Aorta (tissue), 5 donors: ENCODE measurements around the gene TMC1. TPM values are rescaled to one million over a fixed set of nuclear protein-coding genes. Genes with fewer than 3 reads are reported as not detected.

ENCODE experiments used
- ATAC-seq: fragments of 200-7000 bp; cut with Tn5 transposase; one replicate; pipeline ENCODE4 v1.9.1; 2022; ENCODE audit warnings: moderate library complexity; ENCODE audit not compliant: low FRiP score
- DNase-seq, 2 donors: peaks; one replicate each; pipeline ENCODE4 v3.0.0-alpha.2; 2020
- H3K27ac ChIP-seq, 2 donors: one replicate each; pipeline ENCODE4 v1.5.1; 2013; ENCODE audit warnings: low read length in 2 of 2, mild to moderate bottlenecking in 2 of 2, moderate library complexity in 2 of 2, control low read depth in 1 of 2, inconsistent platforms in 1 of 2, low read depth in 1 of 2
- H3K27me3 ChIP-seq, 2 donors: one replicate each; pipeline ENCODE4 v1.6.1; 2013; ENCODE audit warnings: control low read depth in 1 of 2, low read length in 1 of 2, mild to moderate bottlenecking in 1 of 2, moderate library complexity in 1 of 2; ENCODE audit not compliant: insufficient read depth in 2 of 2, control insufficient read depth in 1 of 2
- H3K36me3 ChIP-seq, 2 donors: one replicate each; pipeline ENCODE4 v1.6.1; 2013; ENCODE audit warnings: control low read depth in 1 of 2, low read length in 1 of 2, mild to moderate bottlenecking in 1 of 2; ENCODE audit not compliant: insufficient read depth in 2 of 2, control insufficient read depth in 1 of 2
- H3K4me1 ChIP-seq, 2 donors: one replicate each; pipeline ENCODE4 v1.6.1; 2013; ENCODE audit warnings: low read length in 2 of 2, control low read depth in 1 of 2, mild to moderate bottlenecking in 1 of 2, moderate library complexity in 1 of 2; ENCODE audit not compliant: insufficient read depth in 2 of 2, control insufficient read depth in 1 of 2
- H3K4me3 ChIP-seq, 2 donors: one replicate each; pipeline ENCODE4 v1.5.1; 2013; ENCODE audit warnings: low read length in 2 of 2, control low read depth in 1 of 2, mild to moderate bottlenecking in 1 of 2
- H3K9me3 ChIP-seq: one replicate; pipeline ENCODE4 v1.6.1; 2013; ENCODE audit warnings: mild to moderate bottlenecking, low read length; ENCODE audit not compliant: control insufficient read depth
- WGBS, 2 donors: extraction: QIAGEN DNeasy Blood & Tissue Kit; methylation state at CpG; one replicate each; pipeline ENCODE4 v1.1.7; 2013; 5-methylcytosine and 5-hydroxymethylcytosine counted together
- intact Hi-C, 2 donors: fragments of 100-400 bp; cut with DNase I; formaldehyde crosslinking; loops; one replicate each; pipeline versions ENCODE4 v1.14.2 to v1.15.0; 2022
- polyA plus RNA-seq, 2 donors: library from polyadenylated mRNA; stranded (reverse); fragments of 200-250 nt; gene quantifications; one replicate each; pipeline ENCODE4 v1.2.3, GENCODE V29; 2013
- total RNA-seq, 2 donors: library from RNA; stranded (reverse); fragmentation: NEBNext Ultra II Directional; extraction: Animal tissue kit (Norgen Biotek cat#: 25700); gene quantifications; one replicate each; pipeline ENCODE4 v1.2.1, GENCODE V29; 2021
- donor health status: healthy with polysubstance abuse.
- donor health status: Bipolar disorder and iron deficiency.
- donor health status: DM: no; HTN: no; CAD: no.
- donor health status: DM: no; HTN: no; CAD: no.
- donor health status: DM: yes; HTN: yes; CAD: no.

The TMC1 gene
- total and polyA plus RNA-seq, 4 donors, result 0.62 to 2.9 TPM; not detected in 2

DNA sequence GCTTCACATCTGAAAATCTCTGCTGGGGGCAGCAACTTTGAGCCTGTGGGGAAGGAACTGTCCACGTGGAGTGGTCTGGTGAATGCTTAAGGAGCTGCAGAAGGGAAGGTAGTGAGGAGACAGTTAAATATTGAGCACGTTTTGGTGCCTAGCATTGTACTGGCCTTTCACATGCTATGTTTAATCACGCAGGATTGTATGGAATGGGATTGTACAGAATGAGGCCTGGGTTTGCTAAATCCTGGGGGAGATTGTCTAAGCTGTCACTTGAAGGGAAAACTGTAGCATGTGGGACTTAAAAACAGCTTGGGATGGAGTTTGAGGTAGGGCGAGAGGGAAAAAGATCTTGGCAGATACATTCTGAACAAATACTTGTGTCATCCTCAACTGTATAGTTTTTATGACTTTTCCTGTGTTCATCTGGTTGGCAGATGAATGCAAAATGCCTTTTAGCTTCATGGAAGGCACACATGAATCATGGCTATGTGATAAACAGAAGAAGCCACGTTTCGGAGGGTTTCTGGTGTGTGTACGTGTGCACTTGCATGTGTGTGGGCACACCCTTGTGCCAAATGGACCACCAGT, 106.6 kb downstream of the TMC1 start:
- intact Hi-C loops, result no loop called here
- ATAC-seq, result no peak
- H3K36me3 ChIP-seq, result no peaks in the 10 kb centered on the region
- peaks cover 3% of the 10 kb centered on the region for H3K9me3 ChIP-seq
- peaks cover 0 to 2% of the 10 kb centered on the region in 2 donors for H3K4me1 ChIP-seq
- DNase-seq, result no peak
- H3K27me3 ChIP-seq, result no peaks in the 10 kb centered on the region
- H3K27ac ChIP-seq, result no peak overlapping the region
- WGBS, 2 donors, result 62 to 64% methylated on average over 7 of the region's 7 CpGs
- no peak overlapping the region for H3K4me3 ChIP-seq

DNA sequence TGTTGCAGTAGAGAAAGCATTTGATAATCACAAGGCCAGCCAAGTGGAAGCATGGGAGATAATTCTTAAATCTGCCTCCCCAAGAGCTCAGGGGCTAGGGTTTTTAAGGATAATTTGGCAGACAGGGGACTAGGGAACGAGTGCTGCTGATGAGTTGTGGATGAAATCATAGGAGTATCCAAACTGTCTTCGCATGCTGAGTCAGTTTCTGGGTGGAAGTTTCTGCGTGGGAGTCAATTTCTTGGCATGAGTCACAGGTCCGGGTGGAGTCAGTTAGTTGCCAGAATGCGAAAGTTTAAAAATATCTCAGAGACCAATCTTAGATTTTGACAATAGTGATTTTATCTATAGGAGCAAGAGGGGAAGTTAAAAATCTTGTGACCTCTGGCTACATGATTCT, 112.6 kb downstream of the TMC1 start:
- H3K36me3 ChIP-seq, result no peaks in the 10 kb centered on the region
- no peak overlapping the region for H3K4me3 ChIP-seq
- WGBS, 2 donors, result 31 to 43% methylated on average over 5 of the region's 5 CpGs
- ATAC-seq (no peak), DNase-seq (no peak)
- H3K27me3 ChIP-seq, result peaks cover 0 to 5% of the 10 kb centered on the region in 2 donors
- H3K9me3 ChIP-seq, result peaks cover 5% of the 10 kb centered on the region
- intact Hi-C loops, result loop anchor here in 1 of 2 donors (10.0 kb wide), 1 partner anchor 61 kb away; no protein-coding TSS in a partner anchor
- H3K4me1 ChIP-seq, result no peaks in the 10 kb centered on the region
- no peak overlapping the region for H3K27ac ChIP-seq

DNA sequence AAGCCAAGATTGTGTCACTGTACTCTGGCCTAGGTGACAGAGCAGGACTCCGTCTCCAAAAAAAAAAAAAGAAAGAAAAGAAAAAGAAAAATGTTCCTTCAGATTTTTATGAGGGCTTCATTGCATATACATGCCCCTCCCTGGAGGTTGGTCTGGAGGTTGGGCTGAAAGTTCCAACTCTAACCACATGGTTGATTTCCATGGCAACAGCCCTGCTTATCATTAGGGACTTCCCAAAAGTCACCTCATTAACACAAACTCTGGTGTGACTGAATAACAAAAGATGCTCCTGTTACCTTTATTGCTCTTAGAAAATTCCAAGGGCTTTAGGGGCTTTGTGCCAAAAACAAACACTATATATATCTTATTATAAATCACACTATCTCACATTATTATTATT, 113.8 kb downstream of the TMC1 start:
- 31 to 45% methylated on average over 1 of the region's 1 CpG for WGBS, 2 donors
- Histone ChIP-seq H3K36me3 (no peaks in the 10 kb centered on the region), H3K4me1 (no peaks in the 10 kb centered on the region), H3K27me3 (peaks cover 0 to 5% of the 10 kb centered on the region in 2 donors), H3K27ac (no peak overlapping the region), H3K9me3 (peaks cover 5% of the 10 kb centered on the region), H3K4me3 (no peak overlapping the region)
- DNase-seq (no peak), ATAC-seq (no peak)
- intact Hi-C loops, result loop anchor here in 1 of 2 donors (10.0 kb wide), 1 partner anchor 60 kb away; no protein-coding TSS in a partner anchor

DNA sequence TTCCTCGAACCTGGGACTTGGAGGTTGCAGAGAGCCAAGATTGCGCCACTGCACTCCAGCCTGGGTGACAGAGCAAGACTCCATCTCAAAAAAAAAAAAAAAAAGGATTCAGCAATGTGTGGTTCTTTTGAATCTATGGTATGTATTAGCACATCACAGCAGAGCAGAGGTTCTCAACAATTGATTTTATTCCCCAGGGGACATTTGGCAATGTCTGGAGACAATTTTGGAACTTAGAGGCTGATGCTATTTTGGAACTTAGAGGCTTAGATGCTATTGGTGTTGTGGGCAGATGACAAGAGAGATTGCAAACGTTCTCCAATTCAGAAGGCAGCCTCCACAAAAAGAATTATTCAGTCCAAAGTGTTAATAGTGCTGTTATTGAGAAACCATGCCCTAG, 115.2 kb downstream of the TMC1 start:
- DNase-seq, result no peak
- H3K4me3 ChIP-seq, result no peak overlapping the region

DNA sequence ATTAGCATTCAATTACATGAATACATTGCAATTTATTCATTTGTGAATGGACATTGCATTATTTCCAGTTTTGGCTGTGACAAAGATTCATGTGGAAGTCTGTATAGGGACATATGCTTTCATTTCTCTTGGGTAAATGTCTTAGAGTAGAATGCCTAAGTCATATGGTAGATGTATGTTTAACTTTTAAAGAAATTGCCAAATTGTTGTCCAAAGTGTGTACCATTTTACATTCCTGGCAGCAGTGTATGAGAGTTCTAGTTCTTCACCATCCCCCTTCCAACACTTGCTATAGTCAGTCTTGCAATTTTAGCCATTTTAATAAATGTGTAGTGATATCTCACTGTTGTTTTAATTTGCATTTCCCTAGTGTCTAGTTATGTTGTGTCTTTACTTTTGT, 122.2 kb downstream of the TMC1 start:
- no peak for ATAC-seq
- H3K9me3 ChIP-seq, result no peaks in the 10 kb centered on the region
- intact Hi-C loops, result no loop called here

More for the DNA sequence above, 115.2 kb downstream of the TMC1 start:
- no peak for ATAC-seq
- H3K27me3 ChIP-seq, result peaks cover 0 to 5% of the 10 kb centered on the region in 2 donors
- WGBS, 2 donors, result 68 to 85% methylated on average over 3 of the region's 3 CpGs
- no peak overlapping the region for H3K27ac ChIP-seq
- intact Hi-C loops, result loop anchor here in 1 of 2 donors (10.0 kb wide), 1 partner anchor 58 kb away; no protein-coding TSS in a partner anchor
- H3K9me3 ChIP-seq, result peaks cover 5% of the 10 kb centered on the region
- no peaks in the 10 kb centered on the region for H3K4me1 ChIP-seq
- H3K36me3 ChIP-seq, result no peaks in the 10 kb centered on the region

DNA sequence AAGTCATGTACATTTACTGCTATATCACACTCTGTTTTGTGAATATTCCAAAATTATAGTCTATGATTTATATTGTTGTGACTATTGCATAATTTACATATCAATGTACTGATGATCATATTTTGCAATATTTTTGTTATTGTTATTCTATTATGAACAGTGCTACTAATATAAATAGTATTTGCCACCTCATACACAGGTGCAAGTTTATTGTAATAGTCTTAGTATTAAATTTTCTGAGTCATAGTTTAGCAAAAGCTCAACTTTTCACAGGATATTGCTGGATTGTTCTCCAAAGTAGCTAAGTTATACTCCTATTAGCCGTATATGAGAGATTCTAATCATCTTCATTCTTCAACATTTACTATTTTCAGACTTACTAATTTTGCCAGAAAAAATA, 124.7 kb downstream of the TMC1 start:
- no peak for DNase-seq
- Histone ChIP-seq H3K9me3 (no peaks in the 10 kb centered on the region), H3K4me1 (no peaks in the 10 kb centered on the region), H3K27ac (no peak overlapping the region), H3K27me3 (no peaks in the 10 kb centered on the region), H3K4me3 (no peak overlapping the region), H3K36me3 (no peaks in the 10 kb centered on the region)
- ATAC-seq, result no peak
- intact Hi-C loops, result no loop called here
- 62 to 64% methylated on average over 1 of the region's 1 CpG for WGBS, 2 donors

More for the DNA sequence above, 122.2 kb downstream of the TMC1 start:
- Histone ChIP-seq H3K4me3 (no peak overlapping the region), H3K36me3 (no peaks in the 10 kb centered on the region), H3K27me3 (no peaks in the 10 kb centered on the region), H3K4me1 (no peaks in the 10 kb centered on the region), H3K27ac (no peak overlapping the region)
- no peak for DNase-seq

DNA sequence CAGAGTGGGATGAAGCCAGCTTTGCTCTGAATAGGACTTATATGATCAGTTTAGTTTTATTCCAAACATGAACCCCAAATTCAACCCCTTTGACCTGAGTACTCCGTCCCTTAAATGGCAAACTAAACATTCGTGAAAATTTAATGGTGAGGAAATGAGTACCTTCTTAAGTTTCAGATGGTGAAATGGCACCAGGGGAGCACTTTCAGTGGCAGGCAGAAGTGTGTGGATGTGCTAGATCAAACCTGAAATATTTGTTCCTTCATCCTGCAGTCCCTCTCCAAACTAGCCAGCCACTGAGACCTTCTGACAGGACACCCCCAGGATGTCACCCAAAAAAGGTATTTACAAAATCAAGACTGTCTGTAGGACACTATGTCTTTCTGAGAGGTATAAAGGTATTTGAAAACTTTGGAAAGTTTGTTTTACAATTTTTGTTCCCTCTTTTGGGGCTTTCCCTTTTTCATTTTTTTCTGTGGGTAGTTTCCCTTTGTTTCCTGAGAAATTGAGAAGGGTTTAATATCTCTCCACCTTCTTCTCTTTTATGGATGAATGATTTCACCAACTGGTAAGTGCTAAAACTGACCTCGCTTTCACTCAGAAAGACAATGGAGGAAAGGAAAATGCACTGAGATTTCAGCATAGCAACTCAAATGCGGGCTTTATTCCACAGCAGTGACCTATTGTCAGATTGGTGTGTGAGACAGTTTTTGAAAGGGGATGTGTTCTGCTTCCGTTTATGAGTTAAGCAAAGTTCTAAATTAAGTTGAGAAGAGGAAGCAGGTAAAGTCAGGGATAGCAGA, 127.1 kb downstream of the TMC1 start:
- ATAC-seq (no peak), DNase-seq (no peak)
- Histone ChIP-seq H3K27me3 (no peaks in the 10 kb centered on the region), H3K36me3 (no peaks in the 10 kb centered on the region), H3K4me1 (no peaks in the 10 kb centered on the region), H3K27ac (no peak overlapping the region), H3K9me3 (no peaks in the 10 kb centered on the region), H3K4me3 (no peak overlapping the region)
- 54% methylated on average over 5 of the region's 5 CpGs for WGBS, 2 donors
- intact Hi-C loops, result no loop called here

DNA sequence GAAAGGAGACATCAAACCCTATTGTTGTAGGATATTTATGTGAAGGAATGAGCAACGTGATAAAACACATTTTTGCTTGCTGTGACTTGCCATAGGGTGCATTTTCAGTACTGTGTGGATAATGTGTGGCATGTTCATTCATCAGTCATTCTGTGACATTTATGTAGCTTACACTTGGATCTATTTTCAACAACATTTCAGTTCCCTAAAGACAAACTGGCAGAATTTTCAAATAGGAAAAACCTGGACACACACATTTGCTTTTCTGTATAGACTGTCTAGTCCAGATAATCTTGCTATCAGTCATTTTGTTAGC, 127.7 kb downstream of the TMC1 start:
- 0 to 8% methylated on average over 1 of the region's 1 CpG for WGBS, 2 donors
- Histone ChIP-seq H3K27me3 (no peaks in the 10 kb centered on the region), H3K9me3 (no peaks in the 10 kb centered on the region), H3K36me3 (no peaks in the 10 kb centered on the region), H3K27ac (no peak overlapping the region), H3K4me3 (no peak overlapping the region), H3K4me1 (no peaks in the 10 kb centered on the region)
- intact Hi-C loops, result no loop called here
- ATAC-seq (no peak), DNase-seq (no peak)

DNA sequence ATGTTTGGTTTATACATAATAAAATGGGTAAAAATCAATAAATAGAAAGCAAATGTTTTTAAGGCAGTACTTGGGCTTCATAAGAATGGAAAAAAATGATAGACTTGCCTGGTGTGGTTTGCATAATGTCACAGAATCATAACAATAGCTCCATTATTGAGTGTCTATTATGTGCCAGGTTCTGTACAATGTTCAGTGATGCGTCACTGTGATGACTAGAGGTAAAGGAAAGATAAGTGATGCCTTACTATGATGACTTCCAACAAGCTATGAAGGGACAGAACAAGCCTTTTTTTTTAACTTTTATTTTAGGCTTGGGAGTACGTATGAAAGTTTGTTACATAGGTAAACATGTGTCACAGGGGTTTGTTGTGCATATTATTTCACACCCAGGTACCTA, 128.8 kb downstream of the TMC1 start:
- Histone ChIP-seq H3K4me3 (no peak overlapping the region), H3K27me3 (no peaks in the 10 kb centered on the region), H3K27ac (no peak overlapping the region), H3K9me3 (no peaks in the 10 kb centered on the region), H3K36me3 (no peaks in the 10 kb centered on the region), H3K4me1 (no peaks in the 10 kb centered on the region)
- intact Hi-C loops, result no loop called here
- ATAC-seq (no peak), DNase-seq (no peak)
- WGBS, 2 donors, result 76 to 84% methylated on average over 2 of the region's 2 CpGs
